ENCODE results near the gene RAB33B. TPM values are rescaled to one million over a fixed set of nuclear protein-coding genes. Genes with fewer than 3 reads are reported as not detected.

The RAB33B gene
- total and polyA plus RNA-seq, 2 of the 8 experiments (the other 6 are each of a cell fraction or from before 2014, with no cell fraction given), result 4.2 to 8.7 TPM

DNA sequence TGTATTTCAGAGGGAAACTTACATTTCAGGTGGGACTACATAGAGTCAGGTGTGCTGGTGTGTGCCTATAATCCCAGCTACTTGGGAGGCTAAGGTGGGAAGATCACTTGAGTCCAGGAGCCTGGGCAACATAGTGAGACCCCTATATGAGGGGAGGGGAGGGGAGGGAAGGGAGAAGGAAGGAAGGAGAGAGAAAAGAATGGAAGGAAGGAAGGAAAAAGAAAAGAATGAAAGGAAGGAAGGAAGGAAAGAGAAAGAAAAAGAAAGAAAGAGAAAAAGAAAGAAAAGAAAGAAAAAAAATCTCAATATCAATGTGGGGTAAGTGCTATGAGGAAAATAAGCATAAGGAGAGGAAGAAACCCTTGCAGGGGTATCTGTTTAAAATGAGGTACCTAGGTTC lies 43.6 kb upstream of the RAB33B start:
- no peak for FAIRE-seq
- TF ChIP-seq HDAC2 (IDR thresholded peaks at IDR 0.05; ENCODE audit: borderline replicate concordance in 1 of 2, low read depth in 2 of 2, low read length in 2 of 2) (no peak), FOSL1 (IDR thresholded peaks at IDR 0.05; ENCODE audit: insufficient read depth, low read depth, low read length) (no peak), KDM1A (IDR thresholded peaks at IDR 0.05; ENCODE audit: borderline replicate concordance, low read length) (no peak), JUND (IDR thresholded peaks at IDR 0.05; ENCODE audit: low read length) (no peak), POLR2A (IDR thresholded peaks at IDR 0.05; ENCODE audit: control extremely low read depth in 1 of 2, low read depth in 2 of 2, low read length in 2 of 2) (no peak), JUN (IDR thresholded peaks at IDR 0.05; ENCODE audit: low read depth, low read length) (no peak), RAD21 (IDR thresholded peaks at IDR 0.05 in 1 of 2, conservative IDR thresholded peaks at IDR 0.05 in 1 of 2; ENCODE audit: low read depth in 2 of 2, low read length in 2 of 2) (no peak), BACH1 (IDR thresholded peaks at IDR 0.05; ENCODE audit: low read length) (no peak)
- TF ChIP-seq, protein P1, sequence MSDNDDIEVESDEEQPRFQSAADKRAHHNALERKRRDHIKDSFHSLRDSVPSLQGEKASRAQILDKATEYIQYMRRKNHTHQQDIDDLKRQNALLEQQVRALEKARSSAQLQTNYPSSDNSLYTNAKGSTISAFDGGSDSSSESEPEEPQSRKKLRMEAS (IDR thresholded peaks at IDR 0.05), result no peak
- TF ChIP-seq, protein P2, sequence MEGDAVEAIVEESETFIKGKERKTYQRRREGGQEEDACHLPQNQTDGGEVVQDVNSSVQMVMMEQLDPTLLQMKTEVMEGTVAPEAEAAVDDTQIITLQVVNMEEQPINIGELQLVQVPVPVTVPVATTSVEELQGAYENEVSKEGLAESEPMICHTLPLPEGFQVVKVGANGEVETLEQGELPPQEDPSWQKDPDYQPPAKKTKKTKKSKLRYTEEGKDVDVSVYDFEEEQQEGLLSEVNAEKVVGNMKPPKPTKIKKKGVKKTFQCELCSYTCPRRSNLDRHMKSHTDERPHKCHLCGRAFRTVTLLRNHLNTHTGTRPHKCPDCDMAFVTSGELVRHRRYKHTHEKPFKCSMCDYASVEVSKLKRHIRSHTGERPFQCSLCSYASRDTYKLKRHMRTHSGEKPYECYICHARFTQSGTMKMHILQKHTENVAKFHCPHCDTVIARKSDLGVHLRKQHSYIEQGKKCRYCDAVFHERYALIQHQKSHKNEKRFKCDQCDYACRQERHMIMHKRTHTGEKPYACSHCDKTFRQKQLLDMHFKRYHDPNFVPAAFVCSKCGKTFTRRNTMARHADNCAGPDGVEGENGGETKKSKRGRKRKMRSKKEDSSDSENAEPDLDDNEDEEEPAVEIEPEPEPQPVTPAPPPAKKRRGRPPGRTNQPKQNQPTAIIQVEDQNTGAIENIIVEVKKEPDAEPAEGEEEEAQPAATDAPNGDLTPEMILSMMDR (IDR thresholded peaks at IDR 0.05; ENCODE audit: control extremely low read depth in 1 of 3, insufficient read depth in 1 of 3, low read depth in 1 of 3, low read length in 3 of 3), result no peak

More for the DNA sequence above, 43.6 kb upstream of the RAB33B start:
- Histone ChIP-seq H3K27ac (ENCODE audit: low read depth, low read length) (no peak overlapping the region), H4K91ac (replicated peaks; ENCODE audit: insufficient read length, low read length) (no peak overlapping the region), H3K56ac (replicated peaks; ENCODE audit: insufficient read length, low read depth, low read length) (no peak overlapping the region), H2AK5ac (ENCODE audit: low read depth, low read length) (no peak overlapping the region), H3K9ac (replicated peaks in 1 of 4; ENCODE audit: extremely low read depth in 1 of 4, low read depth in 3 of 4, low read length in 3 of 4) (no peak overlapping the region), H3K14ac (ENCODE audit: insufficient read length) (no peak overlapping the region), H2BK120ac (replicated peaks; ENCODE audit: low read depth, low read length) (no peak overlapping the region), H3K27me3 (replicated peaks in 1 of 4; ENCODE audit: control insufficient read depth in 3 of 4, extremely low read depth in 1 of 4, insufficient read depth in 3 of 4, low read length in 3 of 4) (no peaks in the 10 kb centered on the region), H3K4me2 (ENCODE audit: insufficient read depth in 1 of 2, low read depth in 2 of 2, low read length in 2 of 2) (no peak overlapping the region), H3K18ac (ENCODE audit: extremely low read depth, low read length) (no peak overlapping the region), H3K4ac (replicated peaks; ENCODE audit: insufficient read length, low read depth, low read length) (no peak overlapping the region), H3K23ac (ENCODE audit: insufficient read length) (no peak overlapping the region), H2BK20ac (ENCODE audit: low read length) (no peak overlapping the region), H2BK15ac (ENCODE audit: low read length) (no peak overlapping the region), H4K5ac (ENCODE audit: insufficient read length, low read depth, low read length) (no peak overlapping the region), H3K36me3 (ENCODE audit: control insufficient read depth in 2 of 4, insufficient read depth in 4 of 4, low read length in 3 of 4) (no peaks in the 10 kb centered on the region), H4K20me1 (replicated peaks in 1 of 2; ENCODE audit: control insufficient read depth in 1 of 2, insufficient read depth in 2 of 2, low read length in 2 of 2) (no peaks in the 10 kb centered on the region), H3K23me2 (ENCODE audit: low read depth, low read length) (0 out of 2 replicates have a peak, but pooled peaks cover 2% of the 10 kb centered on the region), H3K79me2 (ENCODE audit: control insufficient read depth in 1 of 2, insufficient read depth in 2 of 2, low read length in 2 of 2) (no peaks in the 10 kb centered on the region), H3K4me1 (replicated peaks in 1 of 4; ENCODE audit: control insufficient read depth in 3 of 4, insufficient read depth in 4 of 4, low read length in 3 of 4) (no peaks in the 10 kb centered on the region), H3K79me1 (ENCODE audit: low read depth, low read length) (no peaks in the 10 kb centered on the region), H2AFZ (ENCODE audit: low read length) (no peak overlapping the region), H3K4me3 (ENCODE audit: extremely low read depth in 1 of 4, insufficient read depth in 2 of 4, low read depth in 3 of 4, low read length in 4 of 4) (no peak overlapping the region), H3K9me3 (ENCODE audit: insufficient read depth in 2 of 2, low read depth in 1 of 2, low read length in 1 of 2) (peaks cover 0 to 4% of the 10 kb centered on the region in 2 experiments; a peak in 1 of 4 replicates), H2BK5ac (ENCODE audit: low read depth, low read length) (no peak overlapping the region), H2BK12ac (ENCODE audit: low read depth, low read length) (no peak overlapping the region), H4K8ac (ENCODE audit: extremely low read depth, insufficient read depth, low read length) (no peak overlapping the region)
- ChIA-PET POLR2A (ENCODE audit: partially characterized antibody) (interaction anchor here (0.6 to 1.3 kb wide), 3 partner anchors 9 to 47 kb away, joined by 3 to 4 read pairs (median 3); no protein-coding TSS in a partner anchor), CTCF (ENCODE audit: partially characterized antibody) (no interaction called here)
- DNase-seq (ENCODE audit: low read depth in 1 of 2, low spot score in 2 of 2), result no peak
